GM20000 (cell line): ENCODE results near the gene TWSG1.
"Not testable (repeated sequence)": the region's sequence is repeated elsewhere in the genome, so short reads cannot be mapped to it uniquely, and the experiment has no call there.

Experiments
- DNase-seq: peaks from one replicate; pipeline ENCODE4 v3.0.0; 2012; ENCODE audit warnings: low spot score
- TF ChIP-seq, protein P1 (sequence below): IDR thresholded peaks from 2 replicates; pipeline ENCODE4 v1.5.1; 2012; ENCODE audit warnings: mild to moderate bottlenecking, control low read depth; ENCODE audit errors: extremely low read depth, missing control alignments

The TWSG1 gene

DNA sequence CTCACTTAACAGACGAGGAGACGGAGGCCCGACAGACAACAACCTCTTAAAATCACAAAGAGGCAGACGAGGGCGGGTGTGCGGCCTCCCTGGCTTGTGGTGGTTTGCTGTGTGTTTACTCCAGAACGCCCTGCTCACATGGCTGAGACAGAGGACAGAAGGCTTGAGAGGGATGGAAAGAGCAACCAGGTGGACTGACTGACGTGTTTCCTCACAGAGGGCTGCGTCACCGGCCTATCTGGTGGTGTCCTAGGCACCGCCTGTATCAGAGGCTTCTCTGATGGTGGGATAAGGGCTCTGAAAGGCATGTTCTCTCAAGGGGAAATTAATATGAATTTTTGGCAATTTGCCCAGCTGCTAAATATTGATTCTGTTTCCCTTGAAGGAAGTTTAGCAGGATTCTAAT, 93.7 kb downstream of the TWSG1 start:
- TF ChIP-seq, protein P1, sequence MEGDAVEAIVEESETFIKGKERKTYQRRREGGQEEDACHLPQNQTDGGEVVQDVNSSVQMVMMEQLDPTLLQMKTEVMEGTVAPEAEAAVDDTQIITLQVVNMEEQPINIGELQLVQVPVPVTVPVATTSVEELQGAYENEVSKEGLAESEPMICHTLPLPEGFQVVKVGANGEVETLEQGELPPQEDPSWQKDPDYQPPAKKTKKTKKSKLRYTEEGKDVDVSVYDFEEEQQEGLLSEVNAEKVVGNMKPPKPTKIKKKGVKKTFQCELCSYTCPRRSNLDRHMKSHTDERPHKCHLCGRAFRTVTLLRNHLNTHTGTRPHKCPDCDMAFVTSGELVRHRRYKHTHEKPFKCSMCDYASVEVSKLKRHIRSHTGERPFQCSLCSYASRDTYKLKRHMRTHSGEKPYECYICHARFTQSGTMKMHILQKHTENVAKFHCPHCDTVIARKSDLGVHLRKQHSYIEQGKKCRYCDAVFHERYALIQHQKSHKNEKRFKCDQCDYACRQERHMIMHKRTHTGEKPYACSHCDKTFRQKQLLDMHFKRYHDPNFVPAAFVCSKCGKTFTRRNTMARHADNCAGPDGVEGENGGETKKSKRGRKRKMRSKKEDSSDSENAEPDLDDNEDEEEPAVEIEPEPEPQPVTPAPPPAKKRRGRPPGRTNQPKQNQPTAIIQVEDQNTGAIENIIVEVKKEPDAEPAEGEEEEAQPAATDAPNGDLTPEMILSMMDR = no peak
- DNase-seq = no peak

DNA sequence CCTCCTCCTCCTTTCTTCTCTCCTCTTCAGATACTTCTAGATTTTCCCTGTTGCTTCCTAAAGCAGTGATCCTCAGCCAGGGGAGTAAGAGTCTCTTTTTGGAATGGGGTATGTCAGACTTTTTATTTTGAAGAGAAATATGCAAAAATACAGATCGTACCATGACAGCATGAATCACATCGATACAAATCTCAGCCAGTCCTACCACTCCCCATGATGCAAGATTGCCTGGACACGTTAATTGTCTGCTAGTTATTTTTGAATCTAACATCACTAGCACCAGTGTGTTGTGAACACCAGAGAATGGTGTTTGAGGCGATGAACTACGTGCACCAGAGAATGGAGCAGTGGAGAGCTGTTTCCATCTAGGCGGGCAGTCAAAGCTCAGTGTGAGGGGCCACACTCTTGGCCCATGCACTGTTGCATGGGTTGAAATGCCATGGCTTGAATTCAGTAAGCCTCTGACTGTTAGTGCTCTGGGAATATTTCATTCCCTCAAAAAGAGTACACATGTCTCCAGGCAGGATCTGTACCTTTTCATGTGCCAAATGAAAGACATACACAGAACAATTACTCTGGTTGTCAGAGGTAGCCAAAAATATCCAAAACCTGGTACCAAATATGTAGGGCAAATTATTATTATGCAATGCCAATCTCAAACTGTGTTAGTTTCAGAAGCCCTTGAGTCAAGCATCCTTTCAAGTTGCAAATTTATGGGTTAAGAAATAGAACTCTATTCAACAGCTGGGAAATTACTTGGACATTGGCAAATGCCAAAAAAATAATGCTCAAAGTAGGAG, 94.5 kb downstream of the TWSG1 start:
- no peak for DNase-seq
- TF ChIP-seq, protein P1 = no peak

DNA sequence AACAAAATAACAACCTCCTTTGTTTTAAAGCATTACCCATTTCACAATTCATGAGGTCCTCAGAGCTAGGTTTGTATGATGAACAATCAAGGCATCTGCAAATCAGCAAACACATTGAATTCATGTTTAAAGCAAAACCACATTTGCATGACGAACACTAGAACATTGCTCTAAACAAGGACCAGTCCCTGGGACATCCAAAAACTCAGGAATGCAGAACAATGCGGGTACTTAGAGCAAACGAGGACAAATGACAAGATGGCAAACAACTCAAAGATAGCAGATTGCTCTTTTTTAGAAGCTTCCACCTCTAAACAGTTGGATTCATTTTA, 95.1 kb downstream of the TWSG1 start:
- no peak for DNase-seq
- TF ChIP-seq, protein P1 = no peak

DNA sequence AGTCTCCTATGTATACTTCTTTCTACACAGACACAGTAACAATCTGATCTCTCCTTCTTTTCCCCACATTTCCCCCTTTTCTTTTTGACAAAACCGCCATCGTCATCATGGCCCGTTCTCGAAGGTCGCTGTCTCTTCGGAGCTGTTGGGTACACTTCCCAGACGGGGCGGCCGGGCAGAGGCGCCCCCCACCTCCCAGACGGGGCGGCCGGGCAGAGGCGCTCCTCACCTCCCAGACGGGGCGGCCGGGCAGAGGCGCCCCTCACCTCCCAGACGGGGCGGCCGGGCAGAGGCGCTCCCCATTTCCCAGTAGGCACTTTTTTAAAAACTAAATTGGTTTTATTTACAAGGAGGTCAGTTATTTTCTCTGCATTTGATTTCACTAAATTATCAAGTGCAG, 95.7 kb downstream of the TWSG1 start:
- DNase-seq = not testable (repeated sequence)

DNA sequence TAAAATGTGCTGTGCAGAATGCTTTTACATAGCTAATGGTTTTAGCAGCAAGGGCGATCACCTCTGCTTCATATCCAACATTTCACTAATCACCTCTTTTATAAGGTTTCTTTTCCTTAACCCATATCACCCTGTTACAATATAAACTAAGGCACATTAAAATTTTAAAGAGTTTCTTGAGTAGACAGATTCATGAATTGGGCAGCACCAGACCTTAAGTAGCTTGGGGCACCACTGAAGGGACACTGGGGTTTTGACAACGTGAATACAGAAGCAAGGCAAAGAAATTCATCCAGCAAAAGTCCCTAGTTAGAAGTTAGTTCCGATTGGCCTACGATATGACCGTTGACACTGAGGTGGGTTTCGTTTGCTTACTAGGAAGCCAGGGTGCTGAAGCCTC, 96.7 kb downstream of the TWSG1 start:
- DNase-seq = no peak
- TF ChIP-seq, protein P1 = no peak

DNA sequence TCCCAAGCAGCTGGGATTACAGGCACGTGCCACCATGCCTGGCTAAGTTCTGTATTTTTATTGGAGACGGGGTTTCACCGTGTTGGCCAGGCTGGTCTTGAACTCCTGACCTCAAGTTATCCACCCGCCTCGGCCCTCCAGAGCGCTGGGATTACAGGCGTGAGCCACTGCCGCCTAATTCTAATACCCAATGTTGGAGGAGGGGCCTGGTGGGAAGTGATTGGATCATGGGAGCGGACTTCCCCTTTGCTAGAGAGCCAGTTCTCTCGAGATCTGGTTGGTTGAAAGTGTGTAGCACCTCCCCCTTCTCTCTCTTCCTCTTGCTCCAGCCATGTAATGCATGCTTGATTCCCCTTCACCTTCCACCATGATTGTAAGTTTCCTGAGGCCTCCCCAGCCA, 98.5 kb downstream of the TWSG1 start:
- not testable (repeated sequence) for DNase-seq

DNA sequence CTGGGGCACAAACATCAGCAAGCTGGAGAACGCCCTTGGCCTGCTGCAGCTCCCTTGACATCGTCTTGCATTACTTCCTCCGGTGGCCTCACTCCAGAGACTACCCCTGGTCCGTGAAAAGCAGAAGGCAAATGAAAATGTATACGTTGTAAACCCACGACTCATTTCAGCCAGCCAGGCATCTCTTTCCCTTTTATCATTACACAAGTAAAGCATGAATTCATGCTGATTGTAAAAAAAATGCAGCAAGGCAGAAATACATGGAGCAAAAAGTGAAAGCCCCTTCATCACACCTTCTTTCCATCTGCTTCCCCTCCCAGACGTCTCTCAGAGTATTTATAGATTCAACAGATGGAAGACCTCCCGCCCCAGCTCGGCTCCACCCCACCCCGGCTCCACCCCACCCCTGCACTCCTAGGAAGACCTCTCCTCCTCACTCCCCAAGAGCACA, 99.1 kb downstream of the TWSG1 start:
- TF ChIP-seq, protein P1 = no peak
- peak; percentile 60 for DNase-seq

DNA sequence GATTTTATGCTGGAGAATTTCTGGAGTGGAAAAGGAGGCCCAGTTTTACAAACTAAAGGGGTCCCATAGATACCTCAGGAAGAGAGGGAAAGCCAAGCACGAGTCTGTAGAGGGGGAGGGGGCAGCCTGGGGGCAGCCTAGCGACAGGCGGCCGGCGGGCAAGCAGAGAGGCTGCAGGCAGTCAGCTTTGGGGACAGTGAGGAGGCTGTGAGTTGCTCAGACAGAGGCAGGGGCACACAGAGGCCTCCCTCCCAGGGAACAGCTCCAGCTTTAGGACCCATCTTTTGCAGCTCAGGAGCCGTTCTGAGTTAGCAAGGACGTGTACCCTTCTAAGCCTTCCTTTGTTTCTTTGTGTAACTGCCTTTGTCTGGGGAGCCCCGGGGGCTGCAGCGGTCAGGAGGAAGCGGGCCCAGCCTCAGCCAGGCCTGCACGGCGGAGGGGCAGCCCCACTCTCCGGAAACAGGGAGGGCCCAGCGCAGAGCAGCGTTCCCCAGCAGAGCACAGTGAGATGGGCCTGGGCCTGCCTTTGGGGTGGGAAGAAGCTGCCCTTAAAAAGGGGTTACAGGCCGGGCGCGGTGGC, 99.6 kb downstream of the TWSG1 start:
- peak; percentile 76 for DNase-seq
- TF ChIP-seq, protein P1 = no peak
